Common myeloid progenitor, CD34-positive (primary cell): ENCODE results near the gene NAA30. TPM values are rescaled to one million over a fixed set of nuclear protein-coding genes. Genes with fewer than 3 reads are reported as not detected.
"Not testable (repeated sequence)": the region's sequence is repeated elsewhere in the genome, so short reads cannot be mapped to it uniquely, and the experiment has no call there.

Experiments used
- CTCF ChIA-PET: fragments of 350-600 bp; sonication (Branson Sonifier 250); formaldehyde crosslinking; loops from one replicate; lab custom pipeline; 2021; ENCODE audit warnings: antibody characterized with exemption; lab: Charles Lee
- POLR2A ChIA-PET: fragments of 350-600 bp; sonication (Branson Sonifier 250); formaldehyde crosslinking; loops from one replicate; lab custom pipeline; 2021; ENCODE audit warnings: antibody characterized with exemption; lab: Charles Lee
- DNase-seq, 3 donors: peaks; one replicate each; pipeline versions ENCODE4 v3.0.0 to v3.0.0-alpha.2; 2013
- H3K27ac ChIP-seq, 2 experiments: 1 replicate in 1 of 2; 2 replicates in 1 of 2; pipeline ENCODE4 v1.7.0; 2013; ENCODE audit warnings: inconsistent platforms in 2 of 2, low read length in 2 of 2, mild to moderate bottlenecking in 2 of 2, low read depth in 1 of 2, moderate library complexity in 1 of 2; ENCODE audit not compliant: severe bottlenecking in 2 of 2, insufficient read depth in 1 of 2, poor library complexity in 1 of 2
- H3K27me3 ChIP-seq, 5 experiments: replicated peaks in 2 of 5; 1 replicate in 3 of 5; 2 replicates in 2 of 5; pipeline versions ENCODE4 v1.6.1 to v1.7.0; 2013; ENCODE audit warnings: low read length in 4 of 5, mild to moderate bottlenecking in 2 of 5, moderate library complexity in 2 of 5, inconsistent platforms in 1 of 5; ENCODE audit not compliant: insufficient read depth in 5 of 5, control insufficient read depth in 4 of 5
- H3K36me3 ChIP-seq, 4 experiments: 1 replicate in 2 of 4; 2 replicates in 2 of 4; pipeline versions ENCODE4 v1.6.1 to v1.7.0; 2013; ENCODE audit warnings: low read length in 3 of 4, control low read depth in 1 of 4, mild to moderate bottlenecking in 1 of 4; ENCODE audit not compliant: control insufficient read depth in 4 of 4, insufficient read depth in 4 of 4
- H3K4me1 ChIP-seq, 4 experiments: 1 replicate in 3 of 4; 2 replicates in 1 of 4; pipeline versions ENCODE4 v1.6.1 to v1.7.1; 2013; ENCODE audit warnings: low read length in 3 of 4, mild to moderate bottlenecking in 3 of 4, control low read depth in 1 of 4, inconsistent platforms in 1 of 4, moderate library complexity in 1 of 4; ENCODE audit not compliant: control insufficient read depth in 4 of 4, insufficient read depth in 4 of 4; ENCODE audit errors: control extremely low read depth in 1 of 4
- H3K4me3 ChIP-seq, 7 experiments: 1 replicate in 4 of 7; 2 replicates in 3 of 7; pipeline versions ENCODE4 v1.5.1 to v1.7.0; 2013; ENCODE audit warnings: mild to moderate bottlenecking in 7 of 7, low read length in 6 of 7, moderate library complexity in 6 of 7, inconsistent platforms in 2 of 7, low read depth in 2 of 7, control low read depth in 1 of 7; ENCODE audit not compliant: insufficient read depth in 4 of 7, control insufficient read depth in 1 of 7; ENCODE audit errors: extremely low read depth in 1 of 7
- H3K9me3 ChIP-seq, 5 experiments: 1 replicate in 4 of 5; 2 replicates in 1 of 5; pipeline versions ENCODE4 v1.6.1 to v1.7.1; 2013; ENCODE audit warnings: low read length in 4 of 5, mild to moderate bottlenecking in 2 of 5, inconsistent platforms in 1 of 5, low read depth in 1 of 5, moderate library complexity in 1 of 5; ENCODE audit not compliant: control insufficient read depth in 4 of 5, insufficient read depth in 2 of 5; ENCODE audit errors: control extremely low read depth in 1 of 5
- WGBS: methylation state at CpG from one replicate; pipeline ENCODE4 v1.1.5; 2013; ENCODE audit not compliant: insufficient coverage; 5-methylcytosine and 5-hydroxymethylcytosine counted together
- polyA plus RNA-seq: library from polyadenylated mRNA; unstranded; fragments of 120-200 nt; gene quantifications from one replicate; pipeline ENCODE4 v1.2.1, GENCODE V29; 2013

Gene NAA30
- 18.4 TPM for polyA plus RNA-seq

GRCh38 chr14:57390037-57390805, at the start of gene NAA30:
Gene NAA30 (plus strand): TSS chr14:57390586. CDS start chr14:57390958, 372 bp downstream.
- Histone ChIP-seq H3K36me3 (peaks cover 0 to 2% (median under 1%) of the 10 kb centered on the region in 4 experiments), H3K4me3 (peak within 1 kb of the TSS; percentile 71 to 90 (median 79)), H3K27me3 (no peaks in the 10 kb centered on the region), H3K9me3 (no peaks in the 10 kb centered on the region), H3K4me1 (peaks cover 9 to 30% (median 26%) of the 10 kb centered on the region in 4 experiments), H3K27ac (peak within 1 kb of the TSS; percentile 54 to 75)
- POLR2A ChIA-PET: no interaction called here
- WGBS: 0% methylated on average over 41 of the region's 62 CpGs
- DNase-seq: peak; percentile 97 to 98 (median 97)
- CTCF ChIA-PET: interaction anchor here (1.2 kb wide), 1 partner anchor 10 kb away, joined by 3 read pairs; no protein-coding TSS in a partner anchor

- H3K36me3 ChIP-seq, CTCF ChIA-PET, H3K27ac ChIP-seq, DNase-seq, H3K27me3 ChIP-seq, H3K4me1 ChIP-seq, H3K9me3 ChIP-seq: not testable (repeated sequence)
- WGBS: 92% methylated on average over 14 of the region's 34 CpGs
- H3K4me3 ChIP-seq: peak overlapping the region in 1 of 7 experiments; percentile 28
- POLR2A ChIA-PET: interaction anchor here (0.5 to 0.6 kb wide), 2 partner anchors 1157 to 1614 kb away, joined by 3 read pairs; no protein-coding TSS in a partner anchor
These were observed 46.7 kb upstream of the NAA30 start for GRCh38 chr14:57343545-57344297.

GRCh38 chr14:57345106-57345505, 45.3 kb upstream of the NAA30 start:
- Histone ChIP-seq H3K27ac (no peak overlapping the region), H3K9me3 (peaks cover 0 to 3% (median 0%) of the 10 kb centered on the region in 5 experiments), H3K4me3 (no peak overlapping the region), H3K36me3 (no peaks in the 10 kb centered on the region), H3K27me3 (peaks cover 0 to 5% (median 0%) of the 10 kb centered on the region in 5 experiments), H3K4me1 (no peaks in the 10 kb centered on the region)
- ChIA-PET CTCF (interaction anchor here (0.6 kb wide), 1 partner anchor 868 kb away, joined by 3 read pairs; no protein-coding TSS in a partner anchor), POLR2A (no interaction called here)
- no peak for DNase-seq
- WGBS: 89% methylated on average over 6 of the region's 9 CpGs

GRCh38 chr14:57346741-57347140, 43.6 kb upstream of the NAA30 start:
- WGBS: 58% methylated on average over 2 of the region's 2 CpGs
- ChIA-PET CTCF (no interaction called here), POLR2A (no interaction called here)

GRCh38 chr14:57352396-57353170, 37.8 kb upstream of the NAA30 start:
- H3K36me3 ChIP-seq: no peaks in the 10 kb centered on the region
- no peak overlapping the region for H3K27ac ChIP-seq
- CTCF ChIA-PET: no interaction called here
- peaks cover 0 to 6% (median 0%) of the 10 kb centered on the region in 5 experiments for H3K27me3 ChIP-seq
- no peak for DNase-seq
- no peaks in the 10 kb centered on the region for H3K4me1 ChIP-seq
- no peak overlapping the region for H3K4me3 ChIP-seq
- POLR2A ChIA-PET: no interaction called here
- WGBS: 77% methylated on average over 4 of the region's 9 CpGs
- H3K9me3 ChIP-seq: peaks cover 0 to 3% (median 0%) of the 10 kb centered on the region in 5 experiments

More at GRCh38 chr14:57346741-57347140, 43.6 kb upstream of the NAA30 start:
- H3K27ac ChIP-seq: no peak overlapping the region
- no peak overlapping the region for H3K4me3 ChIP-seq
- H3K9me3 ChIP-seq: peaks cover 0 to 3% (median 0%) of the 10 kb centered on the region in 5 experiments
- H3K36me3 ChIP-seq: no peaks in the 10 kb centered on the region
- no peak for DNase-seq
- no peaks in the 10 kb centered on the region for H3K4me1 ChIP-seq
- peaks cover 0 to 5% (median 0%) of the 10 kb centered on the region in 5 experiments for H3K27me3 ChIP-seq

GRCh38 chr14:57355081-57355800, 35.1 kb upstream of the NAA30 start:
- Histone ChIP-seq H3K4me1 (no peaks in the 10 kb centered on the region), H3K27ac (no peak overlapping the region), H3K4me3 (no peak overlapping the region), H3K9me3 (no peaks in the 10 kb centered on the region), H3K27me3 (peaks cover 0 to 9% (median 0%) of the 10 kb centered on the region in 5 experiments), H3K36me3 (no peaks in the 10 kb centered on the region)
- ChIA-PET CTCF (no interaction called here), POLR2A (no interaction called here)
- 43% methylated on average over 1 of the region's 3 CpGs for WGBS
- no peak for DNase-seq
